Immature natural killer cell (primary cell): ENCODE measurements around the gene DUSP22. TPM values are rescaled to one million over a fixed set of nuclear protein-coding genes. Genes with fewer than 3 reads are reported as not detected.
"Not testable (repeated sequence)": the region's sequence is repeated elsewhere in the genome, so short reads cannot be mapped to it uniquely, and the experiment has no call there.

Experiments
- DNase-seq, 3 donors: peaks; one replicate each; pipeline ENCODE4 v3.0.0; 2022; ENCODE audit warnings: mixed read lengths in 1 of 3
- H3K27ac Mint-ChIP-seq, 6 donors: one replicate each; pipeline ENCODE4 v1.8.0; 2020; ENCODE audit warnings: mixed read lengths in 6 of 6, mild to moderate bottlenecking in 5 of 6, inconsistent platforms in 4 of 6, moderate library complexity in 3 of 6
- H3K27me3 Mint-ChIP-seq, 3 donors: one replicate each; pipeline ENCODE4 v1.8.0; 2020 to 2021; ENCODE audit warnings: low read depth in 3 of 3, mild to moderate bottlenecking in 3 of 3, mixed read lengths in 3 of 3, moderate library complexity in 3 of 3, inconsistent platforms in 1 of 3
- H3K36me3 Mint-ChIP-seq, 3 donors: one replicate each; pipeline ENCODE4 v1.8.0; 2020; ENCODE audit warnings: mixed read lengths in 3 of 3, inconsistent platforms in 2 of 3, mild to moderate bottlenecking in 2 of 3
- H3K4me1 Mint-ChIP-seq, 2 donors: one replicate each; pipeline ENCODE4 v1.8.0; 2020; ENCODE audit warnings: inconsistent platforms in 2 of 2, mild to moderate bottlenecking in 2 of 2, mixed read lengths in 2 of 2, moderate library complexity in 1 of 2
- H3K4me3 Mint-ChIP-seq, 5 donors: one replicate each; pipeline ENCODE4 v1.8.0; 2020; ENCODE audit warnings: mild to moderate bottlenecking in 5 of 5, mixed read lengths in 5 of 5, inconsistent platforms in 3 of 5, moderate library complexity in 3 of 5
- H3K9me3 Mint-ChIP-seq, 6 donors: one replicate each; pipeline ENCODE4 v1.8.0; 2020; ENCODE audit warnings: mild to moderate bottlenecking in 6 of 6, mixed read lengths in 6 of 6, inconsistent platforms in 4 of 6, moderate library complexity in 3 of 6
- polyA plus RNA-seq, 3 donors: library from polyadenylated mRNA; unstranded; fragments of 300-500 nt; fragmentation: Illumina TruSeq; gene quantifications; one replicate each; pipeline ENCODE4 v1.2.3, GENCODE V29; 2021

DUSP22 gene
- polyA plus RNA-seq, 3 donors from 2014 or later = 55.0 to 80.1 (median 65.3) TPM

- Mint-ChIP-seq H3K9me3 (peaks cover 0 to 13% (median 4%) of the 10 kb centered on the region in 6 donors), H3K27ac (no peak overlapping the region), H3K36me3 (peaks cover 0 to 4% (median 3%) of the 10 kb centered on the region in 3 donors), H3K27me3 (peaks cover 2 to 7% (median 4%) of the 10 kb centered on the region in 3 donors), H3K4me3 (no peak overlapping the region), H3K4me1 (peaks cover 17 to 20% of the 10 kb centered on the region in 2 donors)
- DNase-seq = no peak
Measured at GRCh38 chr6:373773-374724, 81.8 kb downstream of the DUSP22 start.

- no peak for DNase-seq
- H3K4me3 Mint-ChIP-seq = no peak overlapping the region
- peaks cover 0 to 4% (median 3%) of the 10 kb centered on the region in 3 donors for H3K36me3 Mint-ChIP-seq
- peaks cover 23 to 28% of the 10 kb centered on the region in 2 donors for H3K4me1 Mint-ChIP-seq
- peaks cover 2 to 9% (median 4%) of the 10 kb centered on the region in 3 donors for H3K27me3 Mint-ChIP-seq
- H3K27ac Mint-ChIP-seq = no peak overlapping the region
- peaks cover 0 to 12% (median 4%) of the 10 kb centered on the region in 6 donors for H3K9me3 Mint-ChIP-seq
Measured at GRCh38 chr6:374956-375355, 82.7 kb downstream of the DUSP22 start.

GRCh38 chr6:376827-377640 is 84.7 kb downstream of the DUSP22 start:
- Mint-ChIP-seq H3K4me3 (no peak overlapping the region), H3K27ac (peak overlapping the region in 1 of 6 donors; percentile 31), H3K4me1 (peaks cover 32 to 34% of the 10 kb centered on the region in 2 donors), H3K36me3 (no peaks in the 10 kb centered on the region), H3K9me3 (peaks cover 0 to 11% (median 1%) of the 10 kb centered on the region in 6 donors), H3K27me3 (peaks cover 2 to 9% (median 4%) of the 10 kb centered on the region in 3 donors)
- no peak for DNase-seq

- not testable (repeated sequence) for H3K36me3 Mint-ChIP-seq, H3K27ac Mint-ChIP-seq, H3K27me3 Mint-ChIP-seq, H3K4me3 Mint-ChIP-seq, DNase-seq
- H3K4me1 Mint-ChIP-seq = peaks cover 29 to 31% of the 10 kb centered on the region in 2 donors
- H3K9me3 Mint-ChIP-seq = peaks cover 0 to 11% (median 1%) of the 10 kb centered on the region in 6 donors
Measured at GRCh38 chr6:377641-378020, 85.3 kb downstream of the DUSP22 start.

GRCh38 chr6:378090-378957 is 86.0 kb downstream of the DUSP22 start:
- Mint-ChIP-seq H3K36me3 (no peaks in the 10 kb centered on the region), H3K27ac (peak overlapping the region in 1 of 6 donors; percentile 21), H3K4me1 (peaks cover 25 to 27% of the 10 kb centered on the region in 2 donors), H3K4me3 (peak overlapping the region in 3 of 5 donors; percentile 5 to 46 (median 8)), H3K27me3 (peaks cover 2 to 9% (median 4%) of the 10 kb centered on the region in 3 donors), H3K9me3 (peaks cover 0 to 11% (median 1%) of the 10 kb centered on the region in 6 donors)
- DNase-seq = no peak

- Mint-ChIP-seq H3K27me3 (peaks cover 2 to 9% (median 4%) of the 10 kb centered on the region in 3 donors), H3K4me3 (no peak overlapping the region), H3K36me3 (no peaks in the 10 kb centered on the region), H3K9me3 (peaks cover 0 to 9% (median 1%) of the 10 kb centered on the region in 6 donors), H3K27ac (no peak overlapping the region), H3K4me1 (peaks cover 25 to 27% of the 10 kb centered on the region in 2 donors)
- DNase-seq = no peak
Measured at GRCh38 chr6:378958-379409, 86.7 kb downstream of the DUSP22 start.

- H3K27ac Mint-ChIP-seq = peak overlapping the region in 1 of 6 donors; percentile 50
- peak in 2 of 3 donors; percentile 22 to 34 for DNase-seq
- H3K27me3 Mint-ChIP-seq = peaks cover 2 to 5% (median 2%) of the 10 kb centered on the region in 3 donors
Measured at GRCh38 chr6:379410-380181, 87.3 kb downstream of the DUSP22 start.

GRCh38 chr6:380234-381218 is 88.2 kb downstream of the DUSP22 start:
- no peak for DNase-seq
- Mint-ChIP-seq H3K36me3 (no peaks in the 10 kb centered on the region), H3K27ac (peak overlapping the region in 2 of 6 donors; percentile 10 to 51), H3K4me1 (peaks cover 25 to 27% of the 10 kb centered on the region in 2 donors), H3K9me3 (peaks cover 0 to 9% (median 1%) of the 10 kb centered on the region in 6 donors), H3K4me3 (peak overlapping the region in 1 of 5 donors; percentile 54), H3K27me3 (peaks cover 0 to 5% (median 4%) of the 10 kb centered on the region in 3 donors)

More at GRCh38 chr6:379410-380181, 87.3 kb downstream of the DUSP22 start:
- peaks cover 0 to 9% (median 1%) of the 10 kb centered on the region in 6 donors for H3K9me3 Mint-ChIP-seq
- no peaks in the 10 kb centered on the region for H3K36me3 Mint-ChIP-seq
- peaks cover 25 to 27% of the 10 kb centered on the region in 2 donors for H3K4me1 Mint-ChIP-seq
- peak overlapping the region in 3 of 5 donors; percentile 30 to 56 (median 45) for H3K4me3 Mint-ChIP-seq

GRCh38 chr6:381742-382461 is 89.6 kb downstream of the DUSP22 start:
- peaks cover 24 to 27% of the 10 kb centered on the region in 2 donors for H3K4me1 Mint-ChIP-seq
- peaks cover 0 to 8% (median 1%) of the 10 kb centered on the region in 6 donors for H3K9me3 Mint-ChIP-seq
- no peak overlapping the region for H3K4me3 Mint-ChIP-seq
- no peak for DNase-seq
- H3K36me3 Mint-ChIP-seq = no peaks in the 10 kb centered on the region
- no peak overlapping the region for H3K27ac Mint-ChIP-seq
- H3K27me3 Mint-ChIP-seq = peaks cover 0 to 5% (median 2%) of the 10 kb centered on the region in 3 donors

- H3K4me1 Mint-ChIP-seq = peaks cover 21 to 27% of the 10 kb centered on the region in 2 donors
- peaks cover 0 to 5% (median under 1%) of the 10 kb centered on the region in 6 donors for H3K9me3 Mint-ChIP-seq
- no peak overlapping the region for H3K27ac Mint-ChIP-seq
- H3K36me3 Mint-ChIP-seq = no peaks in the 10 kb centered on the region
- H3K27me3 Mint-ChIP-seq = peaks cover 0 to 4% (median 2%) of the 10 kb centered on the region in 3 donors
- DNase-seq = no peak
- no peak overlapping the region for H3K4me3 Mint-ChIP-seq
Measured at GRCh38 chr6:382883-383810, 90.9 kb downstream of the DUSP22 start.
